Measurements from ENCODE around the gene GNAL. TPM values are rescaled to one million over a fixed set of nuclear protein-coding genes. Genes with fewer than 3 reads are reported as not detected.
"Not testable (repeated sequence)": the region's sequence is repeated elsewhere in the genome, so short reads cannot be mapped to it uniquely, and the experiment has no call there.

Gene GNAL
- total RNA-seq, 1 experiment from 2014 or later, result 24.0 TPM

- H3K14ac ChIP-seq (ENCODE audit: insufficient read depth, low read length); H4K8ac ChIP-seq (replicated peaks; ENCODE audit: insufficient read length, low read depth, low read length); H3K27me3 ChIP-seq (ENCODE audit: insufficient read depth, low read length); H3K27ac ChIP-seq (ENCODE audit: insufficient read length, low read depth, low read length); H2BK12ac ChIP-seq (ENCODE audit: insufficient read length, low read depth, low read length); H3K56ac ChIP-seq (ENCODE audit: insufficient read length, low read depth, low read length); H2BK20ac ChIP-seq (ENCODE audit: low read depth, low read length, poor library complexity, severe bottlenecking); H3K4me1 ChIP-seq (ENCODE audit: insufficient read depth, low read length); H2AK5ac ChIP-seq (ENCODE audit: insufficient read length, low read length); H3K79me2 ChIP-seq (ENCODE audit: insufficient read depth, low read length); H3K4me1 Mint-ChIP-seq; H3K9ac ChIP-seq (ENCODE audit: extremely low read depth, insufficient read length, low read length); H3K4me3 Mint-ChIP-seq; H3T11ph ChIP-seq (ENCODE audit: low read length); H4K20me1 ChIP-seq (ENCODE audit: control insufficient read depth, insufficient read depth, insufficient read length); H2AFZ ChIP-seq (ENCODE audit: low read length); H3K23me2 ChIP-seq (ENCODE audit: insufficient read length, low read depth, low read length, poor library complexity, severe bottlenecking); H3K9me3 ChIP-seq (ENCODE audit: control insufficient read depth, low read depth, low read length); H3K79me1 ChIP-seq (ENCODE audit: insufficient read depth, low read depth, low read length, poor library complexity, severe bottlenecking); H3K4me2 ChIP-seq (ENCODE audit: insufficient read depth, insufficient read length, low read length); H3K27me3 Mint-ChIP-seq (ENCODE audit: low read depth); H2BK15ac ChIP-seq (ENCODE audit: low read depth, low read length); H3K18ac ChIP-seq (ENCODE audit: insufficient read length, low read depth, low read length); H3K27ac Mint-ChIP-seq; H3K23ac ChIP-seq (ENCODE audit: insufficient read length, low read depth, low read length); H3K4ac ChIP-seq (ENCODE audit: low read depth, low read length); H2BK5ac ChIP-seq (ENCODE audit: insufficient read length, low read length); H4K5ac ChIP-seq (ENCODE audit: insufficient read length, low read depth, low read length); H3K36me3 Mint-ChIP-seq (ENCODE audit: insufficient read depth in 1 of 3, low read depth in 3 of 3); H4K91ac ChIP-seq (ENCODE audit: insufficient read length, low read depth, low read length); H2BK120ac ChIP-seq (ENCODE audit: low read depth, low read length, poor library complexity, severe bottlenecking): not testable (repeated sequence)
- DNase-seq, result peak; percentile 22
- WGBS (ENCODE audit: extremely low coverage, insufficient read length, low lambda C conversion rate), result no CpG with 5 or more reads among the region's 26 CpGs
- peaks cover 17 to 22% of the 10 kb centered on the region in 2 experiments for H3K9me3 Mint-ChIP-seq
Measured at GRCh38 chr18:11647804-11648203, 41.3 kb upstream of the GNAL start.
